GM18870 (cell line): Measurements from ENCODE around the gene PIMREG.

Experiments
- ATAC-seq: cut with Tn5 transposase; IDR thresholded peaks from one replicate; pipeline ENCODE4 v1.9.1; 2021; ENCODE audit warnings: moderate library complexity; ENCODE audit not compliant: unreplicated experiment

PIMREG gene

DNA sequence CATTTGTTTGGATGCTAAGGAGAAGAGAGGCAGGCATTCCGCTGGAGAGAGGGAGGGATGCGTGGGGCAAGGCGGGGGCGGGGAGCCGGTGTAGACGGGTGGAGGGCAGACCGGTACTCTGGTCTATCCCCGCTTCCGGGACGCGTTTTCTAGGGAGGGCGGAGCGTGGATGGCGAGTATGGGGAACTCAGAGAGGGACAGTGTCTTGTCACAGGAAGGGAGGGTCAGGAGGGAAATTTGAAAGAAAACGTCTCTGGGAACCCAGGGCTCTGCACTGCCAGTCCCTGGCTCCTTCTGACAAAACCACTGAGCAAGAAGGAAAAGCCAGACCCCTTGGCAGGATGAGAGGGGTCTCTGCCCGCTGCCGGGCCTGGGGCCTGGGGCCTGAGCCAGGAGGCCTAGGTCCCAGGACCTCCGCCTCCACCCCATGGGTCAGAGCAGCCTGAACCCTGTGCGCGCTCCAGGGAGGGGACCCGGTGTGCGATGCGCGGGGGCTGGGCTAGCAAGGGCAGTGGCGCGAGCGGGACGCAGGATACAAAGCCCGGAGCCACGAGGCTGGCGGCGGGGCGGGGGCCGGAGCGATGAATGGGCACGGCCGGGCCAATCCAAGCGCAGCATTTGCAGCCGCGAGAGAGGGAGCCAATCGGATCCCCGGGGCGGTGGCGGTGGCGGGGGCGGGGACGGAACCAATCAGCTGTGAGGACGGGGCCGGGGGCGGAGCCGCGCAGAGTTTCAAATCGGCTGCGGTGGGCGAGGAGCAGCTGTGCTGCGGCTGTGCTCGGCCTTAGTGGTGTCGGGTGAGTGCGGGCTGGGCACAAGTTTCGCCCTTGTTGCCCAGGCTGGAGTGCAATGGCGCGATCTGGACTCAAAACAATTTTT is at the start of gene PIMREG:
PIMREG (plus strand) TSS at position 764 of the 879 bp plus-strand sequence. CDS start 656 bp downstream, outside the sequence.
- ATAC-seq, result peak; percentile 64

- ATAC-seq, result no peak
Measured at GRCh38 chr17:6398955-6399354, 45.3 kb upstream of the PIMREG start.

- no peak for ATAC-seq
Measured at GRCh38 chr17:6402258-6402657, 42.0 kb upstream of the PIMREG start.

GRCh38 chr17:6408276-6408675 is 36.0 kb upstream of the PIMREG start:
- no peak for ATAC-seq

DNA sequence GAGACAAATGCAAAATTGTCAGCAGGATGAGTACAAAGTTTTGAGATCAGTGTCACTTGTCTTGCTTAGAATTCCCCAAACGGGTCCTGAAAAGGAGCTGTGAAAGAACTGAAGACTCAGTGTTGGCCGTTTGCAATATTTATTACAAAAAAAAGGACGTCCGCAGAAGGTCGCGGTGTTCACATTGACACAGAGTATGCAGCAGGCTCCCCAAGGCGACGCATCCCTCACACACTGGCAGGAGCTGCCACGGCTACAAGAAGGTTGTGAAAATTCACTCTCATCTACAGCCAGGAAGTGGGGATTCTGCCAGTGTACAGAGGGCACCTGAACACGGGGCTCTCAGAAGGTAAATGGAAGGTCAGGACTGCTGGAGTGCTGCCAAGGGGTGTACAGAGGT is 35.5 kb upstream of the PIMREG start:
- no peak for ATAC-seq

- no peak for ATAC-seq
Measured at GRCh38 chr17:6413065-6413464, 31.2 kb upstream of the PIMREG start.

- no peak for ATAC-seq
Measured at GRCh38 chr17:6415616-6416015, 28.6 kb upstream of the PIMREG start.

- no peak for ATAC-seq
Measured at GRCh38 chr17:6420173-6420641, 24.0 kb upstream of the PIMREG start.

DNA sequence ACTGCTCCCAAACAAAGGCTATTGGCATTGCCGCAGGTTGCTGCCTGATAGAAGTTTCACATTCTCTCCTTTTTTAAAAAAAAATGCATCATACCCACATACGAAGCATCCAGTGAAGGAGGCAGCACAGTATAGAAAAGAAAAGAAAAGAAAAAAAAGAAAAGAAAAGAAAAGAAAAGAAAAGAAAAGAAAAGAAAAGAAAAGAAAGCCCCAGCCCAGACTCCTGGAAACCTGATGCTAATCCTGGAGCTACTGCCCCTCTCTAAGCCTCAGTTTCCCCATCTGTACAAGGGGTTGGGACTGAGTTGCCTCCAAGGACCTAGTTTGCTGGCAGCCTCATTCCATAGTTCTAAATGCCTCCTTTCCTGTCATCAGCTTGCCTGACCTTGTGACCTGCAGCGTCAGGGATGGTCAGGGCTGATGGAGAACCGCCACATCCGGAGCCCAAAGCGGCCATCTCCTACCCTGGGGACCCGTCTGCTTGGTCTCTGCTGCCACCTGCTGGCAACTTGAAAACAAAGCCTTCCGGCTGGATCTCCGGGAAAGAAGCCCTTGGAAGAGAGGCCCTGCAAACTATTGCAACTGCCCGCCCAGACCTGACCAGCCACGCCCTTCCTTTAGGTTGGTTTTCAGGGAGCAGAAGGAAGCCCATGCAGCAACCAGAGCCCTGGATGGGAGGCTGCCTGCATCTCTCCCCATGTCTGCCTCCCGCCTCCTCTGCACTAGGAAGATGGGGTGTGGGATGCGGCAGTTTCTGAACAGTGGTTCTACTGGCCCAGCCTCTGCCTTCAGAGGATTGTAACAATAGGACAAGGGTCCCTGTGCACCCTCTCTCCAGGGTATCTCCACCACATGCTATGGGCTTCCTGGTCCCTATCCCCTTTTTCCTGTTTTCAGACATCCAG is 22.3 kb upstream of the PIMREG start:
- ATAC-seq, result no peak

DNA sequence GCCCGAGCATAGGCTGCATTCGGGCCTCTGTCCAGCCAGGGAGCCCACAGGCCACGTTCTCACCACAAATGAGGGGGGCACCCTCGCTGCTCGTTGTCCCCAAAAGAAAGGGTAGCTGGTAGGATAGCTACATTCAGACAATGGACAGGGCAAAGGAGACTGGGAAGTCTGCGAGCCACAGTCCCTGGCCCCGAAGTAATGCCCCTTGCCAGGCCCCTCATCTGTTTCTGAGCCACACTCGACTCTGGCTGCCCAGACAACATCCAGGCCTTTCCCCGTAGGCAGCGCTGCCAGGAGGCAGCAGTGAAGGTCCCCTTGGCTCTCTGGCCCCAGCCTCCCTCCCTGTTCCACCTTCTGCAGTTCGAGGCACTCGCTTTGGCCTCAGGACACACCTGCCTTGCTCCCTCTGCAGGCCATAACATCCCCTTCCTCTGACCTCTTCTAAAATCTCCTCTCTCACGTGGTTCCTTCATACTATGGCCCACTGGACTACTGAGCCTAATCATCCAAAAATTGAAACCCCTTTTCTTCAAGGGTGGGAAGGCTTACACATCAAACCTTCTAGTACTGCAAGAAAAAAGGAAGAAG is 21.5 kb upstream of the PIMREG start:
- ATAC-seq, result no peak

GRCh38 chr17:6423931-6424330 is 20.3 kb upstream of the PIMREG start:
- ATAC-seq, result no peak

DNA sequence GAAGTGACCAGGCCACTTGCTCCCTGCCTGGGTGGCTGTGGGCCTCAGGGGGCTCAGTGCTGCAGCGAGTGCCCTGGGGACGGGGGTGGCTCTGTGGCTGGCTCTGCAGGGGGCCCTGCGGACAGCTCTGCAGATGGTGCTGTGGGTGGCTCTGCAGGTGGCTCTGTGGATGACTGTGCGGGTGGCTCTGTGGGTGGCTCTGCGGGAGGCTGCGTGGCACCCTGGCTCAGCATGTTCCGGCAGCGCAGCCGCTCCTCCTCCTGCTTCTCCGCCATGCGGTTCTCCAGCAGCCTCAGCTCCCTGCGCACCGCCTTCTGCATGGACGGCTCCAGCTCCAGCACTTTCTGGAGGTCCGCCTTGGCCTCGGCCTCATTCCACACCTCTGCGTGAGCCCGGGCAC is 18.8 kb upstream of the PIMREG start:
- no peak for ATAC-seq

GRCh38 chr17:6426356-6427101 is 17.7 kb upstream of the PIMREG start:
- ATAC-seq, result no peak

- ATAC-seq, result no peak
Measured at GRCh38 chr17:6427279-6427781, 16.9 kb upstream of the PIMREG start.

- ATAC-seq, result no peak
Measured at GRCh38 chr17:6428207-6428965, 15.9 kb upstream of the PIMREG start.

GRCh38 chr17:6429266-6429665 is 15.0 kb upstream of the PIMREG start:
- ATAC-seq, result no peak

DNA sequence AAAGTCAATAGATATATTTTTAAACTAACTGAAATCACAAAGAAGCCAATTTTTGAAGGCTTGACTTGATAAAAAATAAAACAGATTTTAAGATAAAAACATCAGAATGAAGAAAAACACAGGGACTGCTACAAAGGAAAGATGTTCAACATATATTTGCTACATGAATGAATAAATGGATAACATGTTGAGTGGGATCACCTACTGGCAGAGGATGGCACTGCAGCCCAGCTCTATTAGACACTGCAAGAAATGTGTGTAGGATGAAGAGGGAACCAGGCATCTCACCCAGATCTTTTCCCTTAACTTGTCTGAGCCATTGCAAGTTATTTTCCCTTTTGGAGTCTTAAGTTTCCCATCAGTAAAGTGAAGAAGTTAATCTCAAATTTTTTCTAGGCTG is 13.5 kb upstream of the PIMREG start:
- no peak for ATAC-seq

- no peak for ATAC-seq
Measured at GRCh38 chr17:6435051-6435450, 9.2 kb upstream of the PIMREG start, which contains the start of gene AIPL1. TSS of gene AIPL1 (minus strand) at chr17:6435121. CDS start at chr17:6435104, 17 bp downstream.

GRCh38 chr17:6435968-6436367 is 8.3 kb upstream of the PIMREG start:
- no peak for ATAC-seq

- ATAC-seq, result no peak
Measured at GRCh38 chr17:6437466-6437865, 6.8 kb upstream of the PIMREG start.
